NCI-H1105 treated with DMSO at 0.1 percent for 48 hours (cell line): ENCODE results near the gene CDKN2C.
A peak's percentile ranks its signal among the peaks of the same experiment; 100 is the strongest.
"Not testable (repeated sequence)": the region's sequence is repeated elsewhere in the genome, so short reads cannot be mapped to it uniquely, and the experiment has no call there.

Experiments used
- DNase-seq: peaks from one replicate; lab custom pipeline; 2025; lab: John Stamatoyannopoulos, UW

Gene CDKN2C

GRCh38 chr1:50969611-50970508 is at the start of gene CDKN2C:
Gene CDKN2C, plus strand, starts transcription at chr1:50970245. Its CDS starts 124 bp downstream, at chr1:50970369.
- peak; percentile 97 for DNase-seq

- no peak for DNase-seq
Measured at GRCh38 chr1:50920409-50920808, 49.6 kb upstream of the CDKN2C start.

DNA sequence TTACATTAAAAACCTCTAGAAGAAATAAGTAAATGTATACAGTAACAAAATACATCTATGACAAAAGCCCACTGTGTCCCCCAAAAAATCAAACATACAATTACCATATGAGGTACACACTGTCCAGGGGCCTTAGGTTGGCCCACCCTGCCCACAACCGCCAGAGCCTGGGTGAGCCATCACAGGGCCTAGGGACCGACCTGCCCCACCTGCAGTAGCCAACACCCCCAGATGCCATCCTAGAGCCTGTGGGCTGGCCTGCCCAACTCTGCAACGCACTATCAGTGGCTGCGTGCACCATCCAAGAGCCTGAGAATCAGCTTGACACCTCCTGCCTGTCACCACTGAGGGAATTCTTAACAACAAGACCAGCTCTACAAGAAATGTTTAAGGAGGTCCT is 49.0 kb upstream of the CDKN2C start:
- no peak for DNase-seq

DNA sequence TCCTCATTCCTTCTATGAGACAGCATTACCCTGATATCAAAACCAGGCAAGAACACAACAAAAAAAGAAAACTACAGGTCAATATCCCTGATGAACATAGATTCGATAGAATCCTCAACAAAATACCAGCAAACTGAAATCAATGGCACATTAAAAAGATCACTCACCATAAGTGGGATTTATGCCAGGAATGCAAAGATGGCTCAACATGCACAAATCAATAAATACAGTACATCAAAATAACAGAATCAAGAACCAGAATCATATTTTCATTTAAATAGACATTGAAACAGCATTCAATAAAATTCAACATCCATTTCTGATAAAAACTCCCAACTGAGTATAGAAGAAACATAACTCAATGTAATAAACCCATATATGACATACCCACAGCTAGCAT is 46.5 kb upstream of the CDKN2C start:
- DNase-seq: no peak

GRCh38 chr1:50929376-50929958 is 40.6 kb upstream of the CDKN2C start:
- DNase-seq: peak; percentile 38

- DNase-seq: no peak
Measured at GRCh38 chr1:50930193-50930592, 39.9 kb upstream of the CDKN2C start.

DNA sequence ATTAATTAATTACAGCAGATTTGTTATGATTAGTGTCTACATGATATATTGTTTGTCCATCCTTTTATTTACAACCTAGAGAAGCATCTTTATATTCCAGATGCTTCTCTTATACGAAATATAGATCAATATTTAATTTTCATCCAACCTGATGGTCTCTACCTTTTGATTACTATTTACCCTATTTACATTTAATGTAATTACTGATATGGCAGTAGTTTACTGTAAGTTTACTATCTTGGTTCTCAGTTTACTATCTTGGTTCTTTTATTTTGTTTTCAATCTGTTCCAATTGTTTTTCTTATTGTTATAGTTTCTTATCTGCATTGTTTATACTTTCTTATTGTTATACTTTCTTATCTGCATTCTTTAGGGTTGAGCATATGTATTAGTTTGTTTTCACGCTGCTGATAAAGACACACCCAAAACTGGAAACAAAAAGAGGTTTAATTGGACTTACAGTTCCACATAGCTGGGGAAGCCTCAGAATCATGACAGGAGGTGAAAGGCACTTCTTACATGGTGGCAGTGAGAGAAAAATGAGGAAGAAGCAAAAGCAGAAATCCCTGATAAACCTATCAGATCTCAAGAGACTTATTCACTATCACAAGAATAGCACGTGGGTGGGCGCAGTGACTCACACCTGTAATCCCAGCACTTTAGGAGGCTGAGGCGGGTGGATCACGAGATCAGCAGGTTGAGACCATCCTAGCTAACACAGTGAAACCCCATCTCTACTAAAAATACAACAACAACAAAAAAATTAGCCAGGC is 38.9 kb upstream of the CDKN2C start:
- no peak for DNase-seq

DNA sequence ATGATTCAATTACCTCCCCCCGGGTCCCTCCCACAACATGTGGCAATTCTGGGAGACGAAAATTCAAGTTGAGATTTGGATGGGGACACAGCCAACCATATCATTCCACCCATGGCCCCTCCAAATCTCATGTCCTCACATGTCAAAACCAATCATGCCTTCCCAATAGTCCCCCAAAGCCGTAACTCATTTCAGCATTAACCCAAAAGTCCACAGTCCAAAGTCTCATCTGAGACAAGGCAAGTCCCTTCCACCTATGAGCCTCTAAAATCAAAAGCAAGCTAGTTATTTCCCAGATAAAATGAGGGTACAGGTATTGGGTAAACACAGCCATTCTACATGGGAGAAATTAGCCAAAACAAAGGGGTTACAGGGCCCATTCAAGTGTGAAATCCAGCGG is 38.0 kb upstream of the CDKN2C start:
- not testable (repeated sequence) for DNase-seq

DNA sequence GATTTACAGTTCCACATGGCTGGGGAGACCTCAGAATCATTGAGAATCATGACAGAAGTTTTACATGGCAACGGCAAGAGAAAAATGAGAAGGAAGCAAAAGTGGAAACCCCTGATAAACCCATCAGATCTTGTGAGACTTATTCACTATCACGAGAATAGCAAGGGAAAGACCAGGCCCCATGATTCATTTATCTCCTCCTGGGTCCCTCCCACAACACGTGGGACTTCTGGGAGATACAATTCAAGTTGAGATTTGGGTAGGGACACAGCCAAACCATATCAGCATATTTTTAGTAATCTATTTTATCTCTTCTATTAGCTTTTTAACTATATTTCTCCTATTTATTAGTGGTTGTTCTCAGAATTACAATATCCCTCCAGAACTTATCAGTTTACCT is 36.3 kb upstream of the CDKN2C start:
- not testable (repeated sequence) for DNase-seq

DNA sequence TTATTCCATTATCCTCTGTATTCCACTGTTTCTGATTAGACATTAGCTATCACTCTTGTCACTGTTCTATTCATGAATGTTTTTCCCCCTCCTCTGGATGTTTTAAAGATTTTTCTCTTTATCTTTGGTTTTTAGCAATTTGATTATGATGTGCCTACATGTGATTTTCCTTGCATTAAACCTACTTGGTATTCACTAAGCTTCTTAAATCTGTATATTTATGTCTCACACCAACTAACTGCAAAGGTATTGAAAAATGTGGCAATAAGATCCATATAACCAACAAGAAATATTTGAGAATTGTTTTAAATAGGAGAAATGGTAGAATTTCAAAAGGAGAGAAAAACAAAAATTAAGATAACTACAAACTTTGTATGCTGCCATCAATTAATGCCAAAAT is 35.2 kb upstream of the CDKN2C start:
- DNase-seq: no peak

GRCh38 chr1:50935276-50935675 is 34.8 kb upstream of the CDKN2C start:
- not testable (repeated sequence) for DNase-seq

DNA sequence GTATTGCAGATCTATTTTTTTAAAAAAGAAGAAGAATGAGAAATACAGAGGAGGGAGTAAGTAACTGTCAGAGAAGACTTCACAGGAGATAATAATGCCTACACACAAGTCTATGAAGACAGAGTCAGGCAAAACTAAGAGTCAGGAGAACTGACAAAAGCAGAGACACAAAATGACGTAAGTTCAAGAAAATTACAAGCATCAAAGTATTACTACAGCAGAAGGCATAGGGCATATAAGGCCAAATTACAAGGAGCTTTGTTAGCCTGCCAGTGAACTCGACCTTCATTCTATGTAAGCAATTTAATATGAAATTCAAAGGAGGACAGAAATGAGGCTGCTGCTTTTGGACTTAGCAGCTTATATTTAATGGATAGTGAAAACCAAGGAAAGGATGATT is 33.7 kb upstream of the CDKN2C start:
- no peak for DNase-seq

DNA sequence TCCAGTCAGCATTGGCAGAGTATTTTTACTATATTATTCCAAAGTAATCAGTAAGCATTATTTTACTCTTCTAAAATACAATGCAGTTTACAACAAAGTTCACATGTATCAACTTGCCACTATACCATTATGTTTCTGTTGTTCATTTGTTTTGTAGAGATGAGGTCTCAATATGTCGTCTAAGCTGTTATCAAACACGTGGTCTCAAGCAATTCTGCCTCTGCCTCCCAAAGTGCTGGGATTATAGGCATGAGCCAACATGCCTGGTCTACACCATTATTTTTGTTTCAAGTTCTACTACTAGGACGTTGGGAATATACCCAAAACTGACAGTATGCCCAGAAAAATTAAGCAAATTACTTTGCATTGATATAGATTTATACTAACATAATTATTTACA is 29.8 kb upstream of the CDKN2C start:
- DNase-seq: peak; percentile 22

DNA sequence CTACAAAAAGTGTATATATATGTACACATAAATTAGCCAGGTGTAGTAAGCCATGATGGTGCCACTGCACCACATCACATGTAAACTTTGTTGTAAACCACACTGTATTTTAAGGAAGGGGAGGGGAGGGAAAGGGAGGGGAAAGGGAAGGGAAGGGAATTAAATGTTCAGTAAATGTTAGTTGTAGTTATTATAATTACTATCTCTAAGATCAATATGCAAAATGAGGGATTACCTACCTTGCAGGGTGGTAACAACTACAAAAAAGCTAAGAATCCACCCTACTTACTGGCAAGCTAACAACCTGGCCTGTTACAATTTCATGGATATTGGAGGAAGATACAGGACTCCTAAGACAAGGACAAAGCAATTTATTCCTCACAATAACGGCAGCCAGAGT is 27.7 kb upstream of the CDKN2C start:
- no peak for DNase-seq

DNA sequence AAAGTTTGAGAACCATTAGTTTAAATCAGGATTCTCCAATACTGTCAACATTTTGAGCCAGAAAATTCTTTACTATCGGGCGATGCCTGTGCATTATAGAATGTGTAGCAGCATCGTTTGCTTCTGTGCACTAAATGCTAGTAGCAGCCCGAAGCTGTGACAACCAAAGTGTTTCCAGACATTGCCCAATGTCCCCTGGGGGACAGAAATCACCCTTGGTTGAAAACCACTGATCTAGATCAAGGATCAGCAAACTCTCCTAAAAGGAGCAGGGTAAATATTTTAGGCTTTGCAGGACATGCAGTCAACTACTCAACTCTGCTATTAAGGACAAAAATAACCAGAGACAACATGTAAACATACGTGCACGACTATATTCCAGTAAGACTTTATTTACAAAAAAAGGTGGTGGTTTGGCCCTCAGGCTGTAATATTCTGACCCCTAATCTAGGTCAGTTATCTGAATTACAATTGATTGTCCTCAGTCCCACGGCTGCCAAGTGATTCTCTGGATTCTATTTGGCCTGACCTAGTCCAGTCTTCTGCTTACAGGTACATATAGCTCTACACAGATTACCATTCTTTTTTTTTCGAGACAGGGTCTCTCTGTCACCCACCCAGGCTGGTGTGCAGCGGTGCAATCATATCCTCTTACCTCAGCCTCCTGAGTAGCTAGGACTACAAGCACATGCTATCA is 20.6 kb upstream of the CDKN2C start:
- no peak for DNase-seq

DNA sequence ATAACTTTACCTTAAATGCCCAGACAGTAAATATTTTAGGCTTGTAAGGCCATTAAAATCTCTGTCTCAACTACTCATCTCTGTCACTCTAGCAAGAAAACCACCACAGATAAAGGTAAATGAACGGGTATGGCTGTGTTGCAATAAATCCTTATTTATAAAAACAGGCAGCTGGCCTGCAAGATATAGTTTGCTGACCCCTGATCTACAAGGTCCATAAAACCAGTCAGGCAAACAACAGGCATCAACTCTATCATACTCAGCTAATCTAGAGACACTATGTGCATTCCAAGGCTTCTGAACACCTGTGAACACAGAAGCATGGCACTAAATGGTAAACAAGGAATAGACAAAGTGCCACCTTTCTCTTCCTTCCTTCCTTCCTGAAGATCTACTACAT is 19.6 kb upstream of the CDKN2C start:
- no peak for DNase-seq

DNA sequence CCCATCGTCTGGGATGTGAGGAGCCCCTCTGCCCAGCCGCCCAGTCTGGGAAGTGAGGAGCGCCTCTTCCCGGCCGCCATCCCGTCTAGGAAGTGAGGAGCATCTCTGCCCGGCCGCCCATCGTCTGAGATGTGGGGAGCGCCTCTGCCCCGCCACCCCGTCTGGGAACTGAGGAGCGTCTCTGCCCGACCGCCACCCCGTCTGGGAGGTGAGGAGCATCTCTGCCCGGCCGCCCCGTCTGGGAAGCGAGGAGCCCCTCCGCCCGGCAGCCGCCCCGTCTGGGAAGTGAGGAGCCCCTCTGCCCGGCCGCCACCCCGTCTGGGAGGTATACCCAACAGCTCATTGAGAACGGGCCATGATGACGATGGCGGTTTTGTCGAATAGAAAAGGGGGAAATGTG is 17.5 kb upstream of the CDKN2C start:
- not testable (repeated sequence) for DNase-seq

GRCh38 chr1:50955116-50955515 is 14.9 kb upstream of the CDKN2C start:
- DNase-seq: no peak

GRCh38 chr1:50959303-50959912 is 10.6 kb upstream of the CDKN2C start:
- DNase-seq: peak; percentile 58

- DNase-seq: peak; percentile 97
Measured at GRCh38 chr1:50959913-50960844, 9.9 kb upstream of the CDKN2C start, which contains the start of gene FAF1. Gene FAF1, minus strand, starts transcription at chr1:50960267. Its CDS starts 456 bp downstream, at chr1:50959811.
